HG03442 (cell line): ENCODE results near the gene AFAP1.

Source experiments
- ATAC-seq: cut with Tn5 transposase; IDR thresholded peaks from one replicate; pipeline ENCODE4 v1.9.1; 2021; ENCODE audit warnings: mild to moderate bottlenecking, moderate library complexity; ENCODE audit not compliant: unreplicated experiment

Gene AFAP1

DNA sequence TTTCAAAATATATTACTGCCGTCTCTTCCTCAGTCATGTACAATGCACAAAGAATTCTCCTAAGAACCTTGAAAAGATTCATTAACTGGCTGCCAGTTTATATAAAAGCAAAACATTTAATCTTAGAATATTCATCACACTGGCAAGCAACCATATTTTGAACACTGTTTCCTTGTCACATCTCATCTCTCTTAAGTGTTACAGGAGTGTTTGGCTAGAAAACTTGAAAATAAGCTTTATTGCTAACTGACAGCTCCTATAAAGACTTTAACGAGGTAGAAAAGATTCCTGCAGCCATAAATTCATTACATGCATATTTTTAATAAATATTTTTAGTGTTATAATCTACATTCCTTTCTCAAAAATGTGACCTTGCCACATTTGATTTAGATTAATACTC is 149.6 kb downstream of the AFAP1 start:
- no peak for ATAC-seq

GRCh38 chr4:7788694-7789425 is 150.8 kb downstream of the AFAP1 start:
- no peak for ATAC-seq

- ATAC-seq = no peak
Measured at GRCh38 chr4:7788193-7788592, 151.5 kb downstream of the AFAP1 start.

DNA sequence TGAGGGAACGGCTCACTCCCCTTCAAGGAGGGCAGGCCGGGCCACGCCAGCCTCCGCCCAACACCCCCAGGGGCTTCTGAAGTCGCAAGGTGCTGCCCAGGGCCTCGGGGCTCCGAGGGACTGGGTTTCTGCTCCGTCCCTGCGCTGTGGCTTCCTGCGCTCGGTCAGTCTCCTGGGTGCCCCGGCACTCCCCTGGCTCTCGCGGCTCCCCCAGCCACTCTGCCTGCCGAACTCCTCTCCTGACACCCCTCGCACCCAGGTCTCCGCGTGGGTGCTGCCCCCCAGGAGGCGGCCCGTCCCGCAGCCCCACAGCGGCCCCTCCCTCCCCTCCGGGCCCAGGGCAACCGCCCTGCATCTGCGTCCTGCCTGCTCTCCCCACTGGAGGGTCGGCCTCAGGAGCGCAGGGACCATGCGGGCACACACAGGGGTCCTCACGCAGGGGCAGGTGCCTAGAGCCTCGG is 151.9 kb downstream of the AFAP1 start:
- no peak for ATAC-seq

DNA sequence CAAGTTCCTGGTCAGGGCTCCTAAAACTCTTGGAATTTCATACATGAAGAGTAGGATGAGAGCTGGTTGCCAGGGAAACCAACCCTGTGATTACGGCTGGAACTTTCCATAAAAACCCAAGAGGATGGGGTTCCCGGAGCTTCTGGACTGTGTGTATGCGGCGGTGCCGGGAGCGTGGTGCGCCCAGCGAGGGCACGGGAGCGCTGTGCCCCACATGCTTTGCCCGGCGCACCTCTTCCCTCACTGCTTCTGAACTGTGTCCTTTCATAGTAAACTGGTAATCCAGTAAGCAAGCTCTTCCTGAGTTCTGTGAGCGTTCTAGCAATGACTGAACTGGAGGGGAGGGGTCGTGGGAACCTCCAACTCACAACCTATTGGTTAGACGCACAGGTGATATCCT is 152.6 kb downstream of the AFAP1 start:
- ATAC-seq = no peak

DNA sequence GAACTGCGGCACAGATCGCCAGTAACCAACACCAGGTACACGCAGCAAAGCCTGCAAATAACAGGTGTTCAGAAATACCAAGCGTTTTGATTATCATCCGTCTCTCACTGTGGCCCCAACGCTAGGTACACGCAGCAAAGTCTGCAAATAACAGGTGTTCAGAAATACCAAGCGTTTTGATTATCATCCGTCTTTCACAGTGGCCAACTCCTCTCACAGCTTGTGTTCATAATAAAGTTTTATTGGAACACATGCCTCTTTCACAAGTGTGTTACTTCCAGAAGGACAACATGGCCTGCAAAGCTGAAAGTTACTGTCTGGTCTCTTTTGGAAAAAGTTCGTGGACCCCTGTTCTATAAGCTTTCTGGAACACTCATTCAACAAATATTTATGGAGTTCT is 153.1 kb downstream of the AFAP1 start:
- ATAC-seq = no peak

DNA sequence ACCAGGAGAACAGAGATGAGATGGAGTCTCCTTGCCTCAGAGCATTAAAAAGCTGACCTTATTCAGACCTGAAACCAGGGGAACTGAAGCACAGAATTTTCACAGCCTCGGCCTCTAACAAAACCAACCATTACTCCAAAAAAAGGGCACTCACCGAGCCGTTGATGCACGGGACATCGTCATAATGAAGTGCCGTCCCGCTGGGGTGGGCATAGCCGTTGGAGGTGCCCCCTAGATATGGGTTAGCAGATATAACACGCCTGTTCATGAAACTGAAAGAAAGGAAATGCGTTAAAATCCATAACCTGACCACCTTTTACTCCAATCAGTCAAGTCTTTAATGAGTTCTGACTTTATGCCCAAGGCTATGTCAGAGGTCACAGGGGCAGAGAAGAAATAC is 153.6 kb downstream of the AFAP1 start:
- no peak for ATAC-seq

GRCh38 chr4:7785017-7785416 is 154.6 kb downstream of the AFAP1 start:
- no peak for ATAC-seq

DNA sequence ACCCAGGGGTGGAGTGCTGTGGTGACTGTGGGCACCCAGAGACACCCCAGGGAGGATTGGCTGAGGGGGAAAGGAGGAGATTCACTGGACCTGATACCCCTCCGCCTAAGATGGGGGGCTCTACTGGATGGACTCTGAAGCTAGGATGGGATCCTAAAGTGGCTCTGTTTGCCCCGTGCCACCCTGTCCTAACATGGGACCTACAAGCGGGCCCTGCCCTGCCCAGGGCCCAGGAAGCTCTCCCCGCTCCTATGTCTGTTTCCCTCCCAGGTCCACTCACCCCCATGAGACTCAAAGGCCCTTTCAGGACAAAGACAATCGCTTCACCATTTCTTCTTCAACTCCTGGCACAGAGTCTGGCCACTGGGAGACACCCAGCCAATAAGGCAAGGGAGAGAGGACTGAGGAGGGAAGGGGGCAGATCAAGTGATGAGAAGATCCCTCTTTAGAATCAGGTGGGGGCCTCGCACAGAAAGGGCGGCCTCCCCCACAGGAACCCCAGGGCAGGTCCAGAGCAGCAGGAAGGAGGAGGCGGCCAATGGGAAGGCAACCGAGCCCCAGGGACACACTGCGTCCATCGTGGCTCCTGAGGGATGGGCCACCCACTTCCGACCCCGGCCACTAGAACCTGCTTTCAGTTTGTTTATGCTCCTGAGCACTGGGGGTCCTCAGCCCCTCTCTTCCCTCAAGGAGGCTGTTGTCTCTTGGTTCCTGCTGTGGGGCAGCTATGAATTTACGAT is 155.4 kb downstream of the AFAP1 start:
- ATAC-seq = no peak

GRCh38 chr4:7783541-7783940 is 156.1 kb downstream of the AFAP1 start:
- no peak for ATAC-seq

GRCh38 chr4:7782783-7783182 is 156.9 kb downstream of the AFAP1 start:
- no peak for ATAC-seq

- ATAC-seq = no peak
Measured at GRCh38 chr4:7781993-7782392, 157.7 kb downstream of the AFAP1 start.

DNA sequence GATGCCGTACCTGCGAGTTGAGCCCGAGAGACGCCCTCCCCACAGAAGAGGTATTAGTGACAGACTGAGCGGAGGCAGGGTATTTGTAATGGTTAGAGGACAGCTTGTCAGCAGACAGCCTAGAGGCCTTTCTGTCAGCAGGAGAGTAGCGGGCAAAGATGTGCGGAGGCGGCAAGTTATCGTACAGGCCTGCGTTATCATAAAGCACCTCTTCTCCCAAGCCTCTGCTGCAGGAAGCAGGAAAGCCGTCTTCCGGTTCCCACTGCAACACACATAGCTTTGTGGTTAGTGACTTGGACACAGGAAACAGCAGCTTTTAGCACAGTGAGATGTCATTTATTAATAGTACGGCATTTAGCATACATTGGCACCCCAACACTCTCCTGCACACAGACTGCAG is 158.3 kb downstream of the AFAP1 start:
- no peak for ATAC-seq

- no peak for ATAC-seq
Measured at GRCh38 chr4:7780751-7781348, 158.8 kb downstream of the AFAP1 start.

DNA sequence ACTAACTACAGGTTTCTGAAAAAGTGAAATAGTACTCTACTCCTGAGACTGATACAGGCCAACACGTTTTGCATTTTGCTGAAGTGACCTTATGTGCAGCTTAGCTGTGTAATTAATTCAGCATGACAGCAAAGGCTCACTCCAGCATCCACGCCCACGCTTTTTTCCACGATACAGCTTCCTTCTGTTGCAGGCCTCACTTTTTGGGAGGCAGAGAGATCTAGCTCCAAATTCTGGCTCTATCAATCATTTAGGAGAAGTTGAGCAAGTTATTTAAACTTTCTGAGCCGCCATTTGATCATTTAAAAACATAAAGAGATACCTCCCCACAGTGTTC is 160.3 kb downstream of the AFAP1 start:
- ATAC-seq = no peak

GRCh38 chr4:7778510-7779431 is 160.9 kb downstream of the AFAP1 start:
- no peak for ATAC-seq

GRCh38 chr4:7777871-7778509 is 161.7 kb downstream of the AFAP1 start:
- ATAC-seq = no peak

GRCh38 chr4:7777017-7777710 is 162.5 kb downstream of the AFAP1 start:
- no peak for ATAC-seq

- ATAC-seq = no peak
Measured at GRCh38 chr4:7775396-7775795, 164.3 kb downstream of the AFAP1 start.
